Measurements from ENCODE around the gene GIT2.
A peak's percentile ranks its signal among the peaks of the same experiment; 100 is the strongest.
"Not testable (repeated sequence)": the region's sequence is repeated elsewhere in the genome, so short reads cannot be mapped to it uniquely, and the experiment has no call there.

The GIT2 gene

DNA sequence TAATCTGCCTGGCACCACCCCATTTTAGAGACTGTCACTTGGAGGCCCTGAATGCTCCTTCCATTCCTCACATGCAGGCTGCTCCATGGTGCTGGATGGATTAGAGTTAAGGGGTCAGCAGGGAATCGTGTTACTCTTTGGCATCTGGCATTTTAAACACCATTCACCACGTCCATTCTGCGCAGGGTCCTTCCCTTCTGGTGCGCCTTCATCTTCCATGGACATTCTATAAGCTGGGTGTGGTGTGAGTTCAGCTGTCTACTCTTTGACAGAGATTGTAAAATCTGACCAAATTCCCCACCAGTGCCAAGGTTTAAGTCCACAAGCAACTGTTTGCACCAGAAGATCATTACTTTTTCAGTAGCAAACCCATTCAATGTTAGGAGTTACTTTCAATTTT is 47.8 kb downstream of the GIT2 start:
- DNase-seq = no peak

DNA sequence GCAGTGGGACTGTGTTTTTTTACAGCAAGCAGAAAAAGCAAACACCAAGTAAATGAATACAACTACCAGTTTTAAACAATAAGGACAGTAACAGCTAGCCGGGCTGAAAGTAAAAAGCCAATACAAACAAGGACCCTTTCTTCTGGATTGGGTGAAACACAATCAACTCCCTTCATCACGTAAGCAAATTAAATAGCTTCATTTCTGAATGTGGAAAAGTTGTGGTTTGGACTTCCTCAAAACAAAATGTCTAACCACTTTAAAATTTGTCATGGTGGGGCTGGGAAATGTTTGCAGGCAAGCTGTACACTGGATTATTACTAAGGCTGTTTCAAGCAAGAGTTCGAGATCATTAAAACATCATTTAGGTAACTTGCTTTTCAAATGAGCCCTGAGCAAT is 48.6 kb downstream of the GIT2 start:
- DNase-seq = no peak

DNA sequence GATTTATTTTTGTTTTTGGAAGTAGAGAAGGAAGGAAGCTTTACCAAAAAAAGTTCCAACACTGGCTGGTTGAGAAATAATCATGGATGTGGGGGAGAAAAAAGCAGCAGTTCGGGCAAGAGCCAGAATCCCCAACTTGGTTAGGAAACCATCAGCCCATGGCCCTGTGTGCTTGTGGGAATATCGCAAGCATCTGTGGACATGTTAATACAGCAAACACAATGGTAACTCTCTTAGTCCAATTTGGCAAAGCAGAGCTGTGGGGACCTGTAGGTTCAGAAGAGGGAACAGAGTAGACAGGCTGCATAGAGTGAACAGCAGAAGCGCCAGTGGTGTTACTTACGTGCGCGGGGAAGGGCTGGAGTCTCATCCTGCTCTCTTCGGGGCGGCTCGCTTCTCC is 49.3 kb downstream of the GIT2 start:
- DNase-seq = no peak

DNA sequence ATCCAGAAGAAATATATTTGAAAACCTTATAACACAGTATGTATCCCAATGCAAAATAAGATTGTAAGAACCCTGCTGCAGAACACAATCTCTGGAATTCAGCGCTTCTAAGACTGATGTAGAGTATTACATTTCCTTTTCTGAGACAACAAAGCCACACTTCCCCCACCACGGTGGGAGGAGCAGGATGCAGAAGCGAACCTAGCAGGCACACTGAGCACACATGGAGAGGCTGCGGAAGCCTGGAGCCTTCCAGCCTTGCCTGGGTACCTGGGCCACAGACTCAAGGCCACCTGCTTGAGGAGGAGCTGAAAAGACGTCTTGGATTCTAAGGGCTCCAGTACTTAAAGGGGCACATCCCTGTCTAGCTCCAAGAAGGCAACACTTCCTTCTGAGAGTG is 49.7 kb downstream of the GIT2 start:
- DNase-seq = peak in 4 of 51 donors; percentile 13 to 25 (median 21)

DNA sequence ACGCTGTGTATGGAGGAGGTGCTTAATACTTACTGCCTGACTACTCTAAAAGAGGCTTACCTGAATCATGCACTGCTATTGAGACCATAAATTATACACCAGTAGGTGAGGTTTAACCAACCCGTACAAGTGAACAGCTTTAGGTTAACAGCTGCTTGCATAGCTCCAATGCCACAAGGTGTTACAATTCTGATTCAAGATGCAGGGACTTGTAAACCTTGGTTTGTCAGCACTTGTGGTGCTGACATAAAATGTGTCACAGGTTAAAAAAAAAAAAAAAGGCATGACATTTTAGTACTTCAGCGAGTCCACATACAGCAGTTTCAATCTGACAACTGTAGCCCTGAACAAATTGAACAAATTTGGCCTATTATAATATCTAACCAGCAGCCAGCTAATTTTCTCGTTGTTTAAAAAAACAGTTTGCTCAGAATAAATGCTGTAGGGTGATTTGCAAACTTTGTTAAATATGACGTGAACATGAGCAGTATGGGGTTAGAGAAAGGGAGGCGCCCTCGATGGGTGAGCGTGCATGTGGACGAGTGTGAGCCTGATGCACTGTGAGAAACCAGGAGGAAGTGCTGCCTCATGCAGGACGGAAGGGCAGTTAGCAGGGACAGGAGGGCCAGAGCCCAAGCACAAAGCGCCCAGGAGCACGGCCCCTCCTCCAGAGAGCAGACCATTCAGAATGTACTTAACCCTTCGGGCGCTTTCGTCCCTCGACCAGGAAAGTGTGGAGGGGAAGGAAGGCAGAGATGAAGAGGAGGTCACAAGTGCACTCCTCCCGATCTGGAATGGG is 51.4 kb downstream of the GIT2 start:
- peak in 18 of 51 donors; percentile 9 to 43 (median 20) for DNase-seq

DNA sequence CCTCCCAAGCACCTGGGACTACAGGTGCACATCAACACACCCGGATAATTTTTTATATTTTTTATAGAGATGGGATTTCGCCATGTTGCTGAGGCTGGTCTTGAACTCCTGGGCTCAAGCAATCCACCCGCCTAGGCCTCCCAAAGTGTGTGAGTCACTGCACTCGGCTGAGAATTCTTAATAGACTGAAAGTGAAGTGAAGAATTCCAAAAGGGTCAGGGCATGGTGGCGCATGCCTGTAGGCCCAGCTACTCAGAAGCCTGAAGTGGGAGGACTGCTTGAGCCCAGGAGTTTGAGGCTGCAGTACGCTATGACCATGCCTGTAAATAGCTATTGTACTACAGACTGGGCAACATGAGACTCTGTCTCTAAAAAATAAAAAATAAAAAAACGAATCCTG is 52.4 kb downstream of the GIT2 start:
- DNase-seq = no peak

DNA sequence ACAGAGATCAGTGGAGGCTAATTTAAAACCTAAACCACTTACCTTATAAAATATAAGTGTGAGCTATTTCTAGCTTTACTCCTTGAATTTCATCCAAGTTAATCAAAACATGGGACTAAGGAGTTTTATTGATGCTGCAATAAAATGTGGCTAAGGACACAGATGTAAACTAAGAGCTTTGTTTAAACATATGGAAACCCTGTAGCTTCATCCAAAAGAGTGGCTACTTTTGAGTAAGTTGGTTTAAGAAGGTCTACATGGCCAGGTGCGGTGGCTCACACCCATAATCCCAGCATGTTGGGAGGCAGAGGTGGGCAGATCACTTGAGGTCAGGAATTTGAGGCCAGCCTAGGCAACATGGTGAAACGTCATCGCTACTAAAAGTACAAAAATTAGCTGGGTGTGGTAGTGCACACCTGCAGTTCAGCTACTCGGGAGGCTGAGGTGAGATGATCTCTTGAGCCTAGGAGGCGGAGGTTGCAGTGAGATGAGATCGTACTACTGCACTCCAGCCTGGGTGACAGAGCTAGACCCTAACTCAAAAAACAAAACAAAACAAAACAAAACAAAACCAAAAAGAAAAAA is 55.7 kb downstream of the GIT2 start:
- DNase-seq = no peak

DNA sequence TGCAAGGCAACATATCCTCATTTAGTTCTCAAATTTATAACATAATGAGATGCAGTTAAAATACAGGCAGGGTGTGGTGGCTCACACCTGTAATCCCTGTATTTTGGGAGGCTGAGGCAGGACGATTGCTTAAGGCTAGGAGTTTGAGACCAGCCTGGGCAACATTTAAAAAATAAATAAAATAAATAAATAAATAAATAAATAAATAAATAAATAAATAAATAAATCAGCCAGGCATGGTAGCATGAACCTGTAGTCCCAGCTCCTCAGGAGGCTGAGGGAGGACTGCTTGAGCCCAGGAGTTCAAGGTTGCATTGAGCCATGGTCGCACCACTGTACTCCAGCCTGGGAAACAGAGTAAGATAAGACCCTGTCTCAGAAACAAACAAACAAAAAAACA is 56.7 kb downstream of the GIT2 start:
- DNase-seq = no peak

DNA sequence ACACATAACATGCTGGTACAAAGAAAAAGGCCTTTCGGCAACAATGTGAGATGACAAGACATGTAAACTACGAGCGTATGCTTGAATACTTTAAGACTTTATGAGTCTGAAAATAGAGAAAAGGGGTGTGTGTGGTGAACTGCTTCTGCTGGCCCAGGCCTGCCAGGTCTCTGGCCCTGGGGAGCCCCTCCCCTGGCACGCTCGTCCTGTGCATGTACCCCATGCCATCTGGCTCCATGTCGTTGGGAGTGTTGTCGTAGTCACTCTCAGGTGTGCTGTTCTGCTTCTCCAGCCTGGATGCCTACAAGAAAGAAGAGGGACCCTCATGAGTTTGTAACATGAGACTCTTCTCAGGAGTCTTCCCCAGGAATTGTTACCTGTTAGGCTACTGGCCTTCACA is 57.2 kb downstream of the GIT2 start:
- no peak for DNase-seq

DNA sequence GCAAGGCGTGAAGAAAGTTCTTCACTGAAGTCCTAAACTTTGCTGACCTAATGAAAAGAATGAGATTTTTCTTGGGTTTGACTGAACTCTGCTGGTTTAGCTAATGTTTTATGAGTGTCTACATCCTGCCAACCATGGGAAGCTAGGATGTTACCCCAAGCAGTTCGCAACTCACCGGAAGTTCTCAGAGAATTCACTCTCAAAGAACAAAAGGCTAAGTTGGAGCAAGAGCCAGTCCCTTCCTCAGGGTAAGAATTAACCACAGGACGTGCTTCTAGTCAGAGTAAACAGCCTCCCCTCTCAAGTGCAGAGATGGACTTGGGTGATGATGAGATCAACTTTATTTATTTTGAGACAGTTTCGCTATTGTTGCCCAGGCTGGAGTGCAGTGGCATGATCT is 58.8 kb downstream of the GIT2 start:
- no peak for DNase-seq

DNA sequence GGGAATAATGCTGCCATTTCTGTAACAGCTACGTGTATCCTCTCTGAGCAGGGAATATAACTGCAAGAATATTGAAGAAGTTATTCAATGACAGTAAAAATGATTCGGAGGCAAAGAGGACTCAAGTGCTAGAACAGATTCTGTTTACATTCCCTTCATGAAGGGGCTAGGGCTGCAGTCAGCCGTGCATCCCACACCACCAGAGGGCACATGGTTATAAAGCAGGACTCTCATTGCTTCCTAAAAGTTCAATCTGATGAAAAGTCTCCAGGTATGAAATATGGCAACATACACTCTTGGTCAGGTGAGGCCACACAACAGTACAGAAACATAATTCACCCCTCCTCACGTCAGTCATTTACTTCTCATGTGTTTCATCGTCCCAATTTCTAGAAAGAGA is 62.1 kb downstream of the GIT2 start:
- no peak for DNase-seq

DNA sequence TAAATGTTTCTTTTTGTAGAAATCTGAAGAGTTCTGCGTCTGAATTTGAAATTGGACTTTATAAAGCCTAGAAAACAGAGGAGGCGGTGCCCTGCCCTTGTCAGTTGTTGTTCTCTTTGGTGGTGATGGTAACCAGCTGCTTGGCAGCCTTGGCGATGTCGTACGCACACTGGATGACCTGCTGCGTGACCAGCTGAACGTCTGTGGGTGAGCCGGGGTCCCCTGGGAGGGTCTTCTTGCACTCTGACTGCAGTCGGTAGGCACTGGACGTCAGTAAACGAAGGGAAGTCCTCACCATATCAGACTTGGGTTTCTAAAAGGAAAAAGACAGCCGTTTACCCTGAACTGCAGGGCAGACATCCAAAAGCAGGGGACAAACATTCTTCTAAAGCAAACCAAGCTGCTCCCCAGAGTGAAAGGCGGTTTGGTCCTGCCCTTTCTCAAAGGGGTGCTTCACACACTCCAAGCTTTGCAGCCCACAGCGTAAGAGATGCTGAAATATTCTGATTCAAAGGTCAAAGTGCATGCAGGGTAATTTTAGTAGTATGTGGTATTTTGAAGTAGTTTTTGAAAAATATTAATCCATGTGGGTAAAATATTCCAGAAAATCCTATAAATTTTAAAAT is 63.2 kb downstream of the GIT2 start:
- DNase-seq = peak in 6 of 51 donors; percentile 7 to 50 (median 20)

DNA sequence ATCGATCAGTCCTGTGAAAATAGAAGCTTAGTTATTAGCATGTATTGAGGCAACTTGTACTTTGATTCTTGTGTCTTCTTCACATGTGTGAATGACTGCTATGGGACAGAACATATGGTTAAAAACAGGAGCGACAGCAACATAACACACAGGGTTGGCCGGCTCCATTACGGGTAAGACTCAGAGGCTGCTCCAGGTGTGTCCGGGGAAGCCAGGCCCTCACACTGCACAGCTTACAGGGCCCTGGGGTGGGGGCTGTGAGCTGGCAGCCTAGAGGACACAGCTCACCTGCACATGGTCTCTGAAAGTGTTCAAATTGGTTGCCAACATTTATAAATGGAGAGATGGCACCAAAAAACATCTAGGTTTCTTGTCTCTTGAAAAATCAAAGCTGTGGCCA is 65.0 kb downstream of the GIT2 start:
- DNase-seq = no peak

DNA sequence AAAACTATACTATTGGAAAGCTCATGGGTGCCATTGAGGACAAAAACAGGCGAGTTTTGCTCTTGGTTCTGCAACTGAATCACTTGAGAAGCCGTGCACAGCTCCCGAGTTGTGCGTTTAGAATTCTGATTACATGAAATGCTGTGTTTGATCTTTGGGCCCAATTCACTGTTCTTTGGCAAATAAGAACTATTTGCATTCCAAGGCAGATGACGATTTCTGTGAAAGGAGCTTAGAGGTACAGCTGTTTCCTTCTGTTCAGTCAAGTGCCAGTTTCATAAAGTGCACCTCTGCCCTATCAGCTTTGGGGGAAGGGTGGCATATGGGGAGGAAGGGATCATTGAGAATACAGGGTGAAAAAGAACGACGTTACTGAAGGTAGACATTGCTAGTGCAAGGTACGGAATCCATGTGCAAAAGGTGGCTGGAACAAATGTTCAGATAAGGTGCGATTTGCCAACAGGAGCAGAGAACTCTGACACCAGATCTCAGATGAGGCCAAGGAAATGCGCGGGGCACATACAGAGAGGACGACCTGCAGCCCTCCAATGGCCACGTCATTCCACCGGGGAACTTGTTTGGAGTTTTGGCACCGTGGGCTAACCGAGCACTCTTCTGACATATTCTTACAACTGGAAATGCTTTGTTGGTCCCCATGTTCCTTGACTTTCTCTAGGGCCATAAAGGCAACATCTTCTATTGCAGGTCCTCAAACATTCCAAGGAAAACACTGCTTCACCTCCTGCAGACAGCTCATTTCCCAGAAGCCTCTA is 66.0 kb downstream of the GIT2 start:
- peak in 2 of 51 donors; percentile 5 to 23 for DNase-seq

DNA sequence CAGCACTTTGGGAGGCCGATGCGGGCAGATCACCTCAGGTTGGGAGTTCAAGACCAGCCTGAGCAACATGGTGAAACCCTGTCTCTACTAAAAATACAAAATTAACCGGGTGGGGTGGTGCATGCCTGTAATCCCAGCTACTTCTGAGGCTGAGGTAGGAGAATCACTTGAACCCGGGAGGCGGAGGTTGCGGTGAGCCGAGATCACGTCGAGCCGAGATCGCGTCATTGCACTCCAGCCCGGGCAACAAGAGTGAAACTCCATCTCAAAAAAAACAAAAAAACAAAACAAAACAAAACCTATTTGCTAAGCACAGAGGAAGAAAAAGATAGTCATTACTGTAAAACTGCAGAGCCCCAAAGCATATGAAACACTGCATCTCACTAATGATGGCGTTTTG is 66.8 kb downstream of the GIT2 start:
- DNase-seq = not testable (repeated sequence)

DNA sequence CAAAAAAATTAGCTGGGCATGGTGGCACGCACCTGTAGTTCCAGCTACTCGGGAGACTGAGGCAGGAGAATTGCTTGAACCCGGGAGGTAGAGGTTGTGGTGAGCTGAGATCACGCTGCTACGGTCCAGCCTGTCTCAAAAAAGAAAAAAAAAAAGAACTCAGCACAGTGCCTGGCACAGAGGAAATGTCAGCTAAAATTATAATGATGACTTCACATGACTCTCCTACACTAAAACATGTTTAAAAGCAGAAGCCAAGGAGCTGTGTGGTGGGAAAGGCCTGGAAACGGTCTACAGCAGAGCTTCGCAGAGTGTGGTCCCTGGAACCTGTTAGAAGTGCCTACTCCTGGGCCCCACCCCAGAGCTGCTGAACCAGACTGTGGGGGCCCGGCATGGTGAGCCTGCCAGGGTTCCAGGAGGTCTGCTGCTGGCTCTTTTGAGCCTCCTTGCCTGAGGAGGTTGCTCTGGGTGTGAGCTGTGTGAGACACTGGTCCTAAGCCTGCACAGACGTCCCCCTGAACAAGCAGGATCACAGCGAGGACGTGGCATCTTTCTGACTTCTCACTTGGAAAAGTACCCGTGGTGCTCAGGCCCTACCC is 68.0 kb downstream of the GIT2 start:
- DNase-seq = no peak

DNA sequence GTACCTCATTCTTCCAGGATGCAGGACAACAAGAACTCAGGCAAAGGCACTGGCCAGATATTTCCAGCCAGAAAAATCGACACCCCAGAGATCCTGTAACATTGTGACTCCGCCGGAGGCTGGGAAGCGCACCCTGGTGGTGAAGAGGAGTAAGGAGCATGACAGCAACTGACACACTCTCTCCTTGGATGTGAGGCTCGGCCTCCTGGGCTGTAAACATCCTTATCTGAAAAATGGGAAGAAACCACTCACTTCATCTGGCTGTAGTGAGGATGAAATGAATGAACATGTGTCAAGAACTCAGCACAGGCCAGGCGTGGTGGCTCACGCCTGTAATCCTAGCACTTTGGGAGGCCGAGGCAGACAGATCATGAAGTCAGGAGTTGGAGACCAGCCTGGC is 68.5 kb downstream of the GIT2 start:
- peak in 1 of 51 donors; percentile 7 for DNase-seq

DNA sequence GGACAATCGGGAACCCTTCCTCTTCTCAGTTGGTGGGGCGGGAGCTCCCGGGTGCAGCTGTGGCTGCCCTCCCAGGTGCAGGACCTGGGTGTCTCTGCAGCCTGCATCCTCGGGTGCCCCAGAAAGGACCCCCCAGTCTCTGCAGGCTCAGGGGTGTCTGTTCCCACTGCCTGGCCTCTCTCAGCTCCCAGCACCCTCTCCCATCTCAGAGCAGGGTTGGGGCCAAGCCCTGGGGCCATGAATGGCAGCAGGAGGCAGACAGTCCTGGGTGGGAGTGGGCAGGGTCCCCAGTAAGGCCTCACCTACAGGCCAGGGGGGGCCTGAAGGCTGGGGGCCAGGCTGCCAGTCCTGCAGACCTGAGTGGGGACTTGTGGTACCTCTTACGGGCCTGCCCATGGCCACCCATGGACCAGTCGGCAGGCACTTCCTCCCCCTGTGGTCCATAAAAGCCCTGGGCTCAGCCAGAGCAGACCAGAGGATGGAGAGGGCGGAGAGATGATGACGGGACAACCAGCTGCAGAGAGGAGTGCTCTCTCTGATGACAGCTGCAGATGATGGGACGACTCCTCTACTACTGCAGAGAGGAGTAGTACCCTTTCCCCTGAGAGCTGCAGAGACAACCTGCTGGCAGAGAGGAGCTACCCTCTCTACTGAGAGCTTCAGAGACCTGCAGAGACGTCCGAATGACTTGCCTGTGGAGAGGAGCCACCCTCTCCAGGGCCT is 69.5 kb downstream of the GIT2 start:
- DNase-seq = no peak

DNA sequence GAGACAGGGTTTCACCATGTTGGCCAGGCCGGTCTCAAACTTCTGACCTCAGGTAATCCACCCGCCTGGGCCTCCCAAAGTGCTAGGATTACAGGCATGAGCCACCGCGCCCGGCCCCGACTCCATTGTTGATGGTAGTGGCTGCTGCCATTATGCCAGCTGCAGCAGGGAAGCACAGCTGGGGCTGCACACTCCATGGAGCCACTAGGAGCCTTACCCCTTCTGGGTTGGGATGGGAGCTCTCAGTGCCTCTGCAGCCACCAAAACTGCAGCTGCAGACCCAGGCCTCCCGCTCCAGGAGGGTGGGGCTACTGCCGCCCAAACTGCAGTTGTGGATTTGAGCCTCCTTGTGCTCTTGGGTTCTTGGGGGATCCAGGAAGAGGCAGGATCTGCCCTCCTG is 70.2 kb downstream of the GIT2 start:
- DNase-seq = no peak

DNA sequence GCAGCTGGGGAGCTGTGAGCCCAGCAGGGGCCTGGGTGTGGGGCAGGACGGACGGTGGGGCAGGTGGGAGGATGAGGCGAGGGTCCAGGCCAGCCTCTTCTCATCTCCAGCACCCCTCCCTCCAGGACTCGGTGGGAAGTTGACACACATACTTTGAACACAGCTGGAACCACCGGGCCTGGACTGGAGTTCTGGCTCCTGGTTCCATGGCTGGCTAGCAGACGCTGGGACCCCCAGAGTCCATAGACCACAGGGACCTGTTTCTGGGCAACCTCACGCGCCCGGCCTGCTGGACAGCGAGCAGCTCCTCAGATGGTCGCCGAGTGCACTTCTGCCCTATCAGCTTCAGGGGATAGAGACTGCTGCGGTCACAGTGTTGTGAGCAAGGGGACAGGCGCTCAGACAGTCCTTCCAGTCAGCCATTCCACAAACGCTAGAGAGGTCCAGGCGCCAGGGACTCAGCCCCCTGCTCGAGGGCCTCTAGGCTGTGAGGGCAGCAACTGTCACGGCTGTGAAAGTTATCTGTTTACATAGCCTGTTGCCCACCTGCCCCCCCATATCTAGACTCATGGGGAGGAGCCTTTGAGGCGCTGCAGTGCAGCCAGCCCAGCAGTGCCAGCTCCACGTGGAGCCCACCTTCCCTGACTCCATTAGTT is 70.9 kb downstream of the GIT2 start:
- DNase-seq = no peak
